Ishikawa (cell line): ENCODE data around the gene PSENEN.

Experiments
- CEBPB ChIP-seq: IDR thresholded peaks from 2 replicates; pipeline ENCODE4 v1.6.1; 2012
- CREB1 ChIP-seq: IDR thresholded peaks from 2 replicates; pipeline ENCODE4 v1.6.1; 2012; ENCODE audit warnings: low read depth
- EGR1 ChIP-seq: IDR thresholded peaks from 2 replicates; pipeline ENCODE4 v1.6.1; 2012
- EP300 ChIP-seq: IDR thresholded peaks from 2 replicates; pipeline ENCODE4 v1.6.1; 2012; ENCODE audit warnings: borderline replicate concordance
- FOXM1 ChIP-seq: IDR thresholded peaks from 2 replicates; pipeline ENCODE4 v1.6.1; 2012; ENCODE audit warnings: low read depth, borderline replicate concordance
- MAX ChIP-seq: IDR thresholded peaks from 2 replicates; pipeline ENCODE4 v1.6.1; 2012
- NFIC ChIP-seq: IDR thresholded peaks from 2 replicates; pipeline ENCODE4 v1.6.1; 2012
- RAD21 ChIP-seq: IDR thresholded peaks from 2 replicates; pipeline ENCODE4 v1.6.1; 2012; ENCODE audit warnings: low read depth
- REST ChIP-seq: IDR thresholded peaks from 2 replicates; pipeline ENCODE4 v1.6.1; 2012; ENCODE audit warnings: low read depth, mild to moderate bottlenecking
- TAF1 ChIP-seq: IDR thresholded peaks from 2 replicates; pipeline ENCODE4 v1.6.1; 2012; ENCODE audit warnings: low read depth, mild to moderate bottlenecking
- TCF12 ChIP-seq: IDR thresholded peaks from 2 replicates; pipeline ENCODE4 v1.6.1; 2012; ENCODE audit warnings: low read depth
- TEAD4 ChIP-seq: IDR thresholded peaks from 2 replicates; pipeline ENCODE4 v1.6.1; 2012
- USF1 ChIP-seq: IDR thresholded peaks from 2 replicates; pipeline ENCODE4 v1.6.1; 2012
- YY1 ChIP-seq: IDR thresholded peaks from 2 replicates; pipeline ENCODE4 v1.6.1; 2012; ENCODE audit warnings: low read depth
- ZBTB7A ChIP-seq: IDR thresholded peaks from 2 replicates; pipeline ENCODE4 v1.6.1; 2012; ENCODE audit warnings: low read depth

Gene PSENEN

GRCh38 chr19:35775046-35775297 lies 29.5 kb downstream of the PSENEN start:
- TF ChIP-seq TEAD4 (no peak), MAX (no peak), ZBTB7A (no peak; the same call in 1 of the 2 replicates), EP300 (no peak)

- TF ChIP-seq YY1 = peak; percentile 76
- TF ChIP-seq TEAD4 = no peak
- TF ChIP-seq CEBPB = no peak
These were observed 30.0 kb downstream of the PSENEN start, which contains the start of gene ARHGAP33 for GRCh38 chr19:35775298-35776101. Gene ARHGAP33 (plus strand): TSS chr19:35775564. CDS start chr19:35775659, 95 bp downstream.

GRCh38 chr19:35776102-35776788 lies 30.8 kb downstream of the PSENEN start:
- TF ChIP-seq EP300 (no peak), RAD21 (no peak), CREB1 (no peak), NFIC (no peak), ZBTB7A (no peak), YY1 (no peak), TEAD4 (no peak), TCF12 (no peak), FOXM1 (no peak), TAF1 (no peak), USF1 (no peak)

GRCh38 chr19:35777086-35777841 lies 31.8 kb downstream of the PSENEN start:
- TF ChIP-seq REST = no peak
- no peak for TF ChIP-seq NFIC
- TF ChIP-seq YY1 = no peak
- TF ChIP-seq CREB1 = no peak
- no peak for TF ChIP-seq TAF1
- no peak for TF ChIP-seq FOXM1
- no peak for TF ChIP-seq CEBPB
- TF ChIP-seq MAX = no peak
- TF ChIP-seq EGR1 = no peak
- no peak for TF ChIP-seq RAD21

- no peak for TF ChIP-seq USF1
- no peak for TF ChIP-seq RAD21
- no peak for TF ChIP-seq NFIC
- no peak for TF ChIP-seq CEBPB
These were observed 32.5 kb downstream of the PSENEN start for GRCh38 chr19:35777961-35778360.

- TF ChIP-seq USF1 (no peak), TCF12 (no peak), CEBPB (no peak), CREB1 (no peak), TAF1 (no peak), FOXM1 (no peak), EGR1 (no peak), REST (no peak), TEAD4 (no peak), MAX (no peak), RAD21 (no peak), EP300 (no peak), NFIC (no peak), ZBTB7A (no peak), YY1 (no peak)
These were observed 33.6 kb downstream of the PSENEN start for GRCh38 chr19:35779033-35779432.
